Mucosa of rectum (tissue), 2 donors: ENCODE results near the gene ACTL6A.

Experiments
- H3K27ac ChIP-seq, 2 donors: one replicate each; pipeline ENCODE4 v1.7.0; 2013; ENCODE audit warnings: inconsistent platforms in 2 of 2, low read depth in 2 of 2, low read length in 2 of 2
- H3K27me3 ChIP-seq, 2 donors: one replicate each; pipeline ENCODE4 v1.7.0; 2013; ENCODE audit warnings: low read length in 2 of 2; ENCODE audit not compliant: control insufficient read depth in 2 of 2, insufficient read depth in 2 of 2
- H3K36me3 ChIP-seq, 2 donors: one replicate each; pipeline ENCODE4 v1.7.0; 2013; ENCODE audit warnings: low read length in 2 of 2; ENCODE audit not compliant: control insufficient read depth in 2 of 2, insufficient read depth in 2 of 2
- H3K4me1 ChIP-seq, 2 donors: one replicate each; pipeline ENCODE4 v1.7.0; 2013; ENCODE audit warnings: low read length in 2 of 2, mild to moderate bottlenecking in 1 of 2; ENCODE audit not compliant: control insufficient read depth in 2 of 2, insufficient read depth in 2 of 2
- H3K4me3 ChIP-seq, 2 donors: one replicate each; pipeline ENCODE4 v1.7.0; 2013; ENCODE audit warnings: low read length in 2 of 2
- H3K9ac ChIP-seq, 2 donors: one replicate each; pipeline ENCODE4 v1.7.0; 2013; ENCODE audit warnings: low read length in 2 of 2, low read depth in 1 of 2, mild to moderate bottlenecking in 1 of 2
- H3K9me3 ChIP-seq, 2 donors: one replicate each; pipeline ENCODE4 v1.7.0; 2013; ENCODE audit warnings: low read length in 2 of 2; ENCODE audit not compliant: control insufficient read depth in 2 of 2
- donor health status: healthy.
- donor health status: Normal muscosa, but diverticular disease.

Gene ACTL6A

DNA sequence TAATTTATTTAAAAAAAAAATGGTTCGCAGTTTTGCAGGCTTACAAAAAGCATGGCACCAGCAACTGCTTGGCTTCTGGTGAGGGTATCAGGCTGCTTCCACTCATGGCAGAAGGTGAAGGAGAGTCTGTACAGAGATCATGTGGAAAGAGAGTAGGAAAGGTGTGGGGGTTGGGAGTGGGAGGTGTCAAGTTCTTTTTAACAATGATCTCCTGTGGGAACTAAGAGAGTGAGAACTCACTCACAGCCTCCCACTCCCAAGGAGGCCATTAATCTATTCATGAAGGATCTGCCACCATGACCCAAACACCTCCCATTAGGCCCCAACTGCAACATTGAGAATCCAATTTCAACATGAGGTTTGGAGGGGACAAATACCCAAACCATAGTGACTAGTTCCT, 21.1 kb upstream of the ACTL6A start:
- H3K4me3 ChIP-seq = no peak overlapping the region
- no peaks in the 10 kb centered on the region for H3K4me1 ChIP-seq
- no peaks in the 10 kb centered on the region for H3K36me3 ChIP-seq
- no peaks in the 10 kb centered on the region for H3K9me3 ChIP-seq
- no peak overlapping the region for H3K27ac ChIP-seq
- H3K27me3 ChIP-seq = no peaks in the 10 kb centered on the region
- no peak overlapping the region for H3K9ac ChIP-seq

DNA sequence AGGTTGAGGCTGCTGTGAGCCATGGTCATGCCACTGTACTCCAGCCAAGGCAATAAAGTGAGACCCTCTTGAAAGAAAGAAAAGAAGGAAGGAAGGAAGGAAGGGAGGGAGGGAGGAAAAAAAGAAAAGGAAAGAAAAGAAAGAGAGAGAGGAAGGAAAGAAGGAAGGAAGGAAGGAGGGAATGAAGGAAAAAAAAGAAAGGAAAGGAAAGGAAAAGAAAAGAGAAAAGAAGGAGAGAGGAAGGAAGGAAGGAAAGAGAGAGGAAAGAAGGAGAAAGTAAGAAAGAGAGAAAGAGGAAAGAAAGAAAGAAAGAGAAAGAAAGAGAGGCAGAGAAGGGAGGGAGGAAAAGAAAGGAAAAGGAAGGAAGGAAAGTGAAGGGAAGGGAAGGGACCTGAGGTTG, 20.4 kb upstream of the ACTL6A start:
- Histone ChIP-seq H3K4me3 (no peak overlapping the region), H3K27ac (no peak overlapping the region)

DNA sequence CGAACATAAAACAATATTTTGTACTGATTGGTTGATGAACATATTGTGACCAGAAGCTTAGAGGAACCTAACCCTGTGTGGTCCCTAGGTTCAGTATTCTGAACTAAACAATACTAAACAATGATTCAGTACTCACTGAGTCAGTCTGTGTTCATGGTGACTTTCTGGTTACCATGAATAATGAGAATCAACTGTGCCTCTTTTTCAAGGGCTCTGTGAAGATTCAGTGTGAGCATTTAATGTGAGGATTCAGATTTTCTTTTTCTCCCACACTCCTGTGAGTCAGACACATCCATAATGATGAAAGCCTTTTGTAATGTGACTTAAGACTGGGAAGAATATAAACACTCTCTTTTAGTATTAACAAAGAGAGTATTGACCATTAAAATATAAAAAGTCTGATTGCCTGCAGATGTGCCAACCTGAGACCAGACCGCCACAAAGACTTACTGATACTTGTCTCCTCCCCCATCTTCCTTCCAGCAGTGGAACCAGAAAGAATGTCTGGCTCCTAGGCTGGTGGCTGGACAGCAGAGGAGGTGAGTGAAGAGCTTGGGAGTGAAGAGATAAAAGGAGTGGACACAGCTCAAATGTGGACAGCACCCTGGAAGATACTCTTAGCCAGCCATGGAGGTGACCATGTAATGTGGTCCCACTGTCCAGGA, 17.6 kb upstream of the ACTL6A start:
- H3K27ac ChIP-seq = no peak overlapping the region
- H3K36me3 ChIP-seq = no peaks in the 10 kb centered on the region
- no peak overlapping the region for H3K9ac ChIP-seq
- no peaks in the 10 kb centered on the region for H3K4me1 ChIP-seq
- no peaks in the 10 kb centered on the region for H3K27me3 ChIP-seq
- no peak overlapping the region for H3K4me3 ChIP-seq
- H3K9me3 ChIP-seq = no peaks in the 10 kb centered on the region

More for the DNA sequence above, 20.4 kb upstream of the ACTL6A start:
- Histone ChIP-seq H3K27me3 (no peaks in the 10 kb centered on the region), H3K36me3 (no peaks in the 10 kb centered on the region), H3K4me1 (no peaks in the 10 kb centered on the region), H3K9me3 (no peaks in the 10 kb centered on the region), H3K9ac (no peak overlapping the region)

DNA sequence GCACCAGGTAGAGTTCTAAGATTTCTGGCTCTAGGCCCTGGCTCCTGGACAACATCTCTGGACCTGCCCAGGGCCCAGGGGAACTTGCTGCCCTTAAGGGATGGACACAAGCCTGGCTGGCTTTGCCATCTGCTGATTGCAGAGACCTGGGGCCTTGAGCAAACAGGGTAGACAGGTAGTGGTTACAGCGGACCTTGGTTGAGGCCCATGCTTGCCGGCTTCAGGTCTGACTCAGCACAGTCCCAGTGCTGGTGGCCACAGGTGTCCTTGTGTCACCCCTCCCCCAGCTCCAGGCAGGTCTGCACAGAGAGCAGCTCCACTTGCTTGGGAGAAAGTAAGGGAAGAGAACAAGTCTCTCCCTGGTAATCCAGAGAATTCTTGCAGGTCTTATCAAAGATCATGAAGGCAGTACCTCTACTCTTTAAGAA, 15.9 kb upstream of the ACTL6A start:
- Histone ChIP-seq H3K27ac (no peak overlapping the region), H3K27me3 (no peaks in the 10 kb centered on the region), H3K9me3 (no peaks in the 10 kb centered on the region), H3K4me1 (no peaks in the 10 kb centered on the region), H3K9ac (no peak overlapping the region), H3K36me3 (no peaks in the 10 kb centered on the region), H3K4me3 (no peak overlapping the region)

DNA sequence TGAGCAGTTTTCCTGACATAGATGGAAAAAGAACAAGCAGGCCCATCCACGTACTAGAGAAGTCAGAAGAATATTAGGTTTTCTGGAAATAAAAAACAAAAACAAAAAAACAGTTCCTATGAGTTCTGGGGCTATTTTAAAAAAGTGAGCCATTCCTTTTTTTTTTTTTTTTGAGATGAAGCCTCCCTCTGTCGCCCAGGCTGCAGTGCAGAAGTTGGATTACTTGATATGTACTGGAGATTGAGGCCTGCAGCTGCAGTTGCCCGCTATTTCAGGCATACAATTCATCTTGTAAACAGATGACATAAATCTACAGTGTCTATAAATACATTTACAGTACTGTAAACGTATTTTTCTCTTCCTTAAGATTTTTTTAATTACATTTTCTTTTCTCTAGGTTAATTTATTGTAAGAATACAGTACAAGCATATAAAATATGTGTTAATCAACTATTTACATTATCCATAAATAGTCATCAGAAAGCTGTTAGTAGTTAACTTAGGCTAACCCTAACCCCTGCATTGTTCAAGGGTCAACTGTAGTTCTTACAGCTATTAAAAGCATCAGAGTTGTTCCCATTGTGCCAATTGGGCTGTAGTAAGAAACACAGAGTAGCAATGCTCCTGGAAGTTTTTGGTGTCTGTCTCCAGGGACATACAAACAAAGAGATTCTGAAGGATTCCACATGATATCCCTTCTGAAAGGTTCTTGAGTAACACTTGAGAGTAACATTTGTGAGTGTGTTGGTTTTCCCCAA, 11.2 kb upstream of the ACTL6A start:
- Histone ChIP-seq H3K4me3 (no peak overlapping the region), H3K9me3 (no peaks in the 10 kb centered on the region), H3K36me3 (no peaks in the 10 kb centered on the region), H3K9ac (no peak overlapping the region), H3K4me1 (no peaks in the 10 kb centered on the region), H3K27me3 (no peaks in the 10 kb centered on the region), H3K27ac (no peak overlapping the region)

DNA sequence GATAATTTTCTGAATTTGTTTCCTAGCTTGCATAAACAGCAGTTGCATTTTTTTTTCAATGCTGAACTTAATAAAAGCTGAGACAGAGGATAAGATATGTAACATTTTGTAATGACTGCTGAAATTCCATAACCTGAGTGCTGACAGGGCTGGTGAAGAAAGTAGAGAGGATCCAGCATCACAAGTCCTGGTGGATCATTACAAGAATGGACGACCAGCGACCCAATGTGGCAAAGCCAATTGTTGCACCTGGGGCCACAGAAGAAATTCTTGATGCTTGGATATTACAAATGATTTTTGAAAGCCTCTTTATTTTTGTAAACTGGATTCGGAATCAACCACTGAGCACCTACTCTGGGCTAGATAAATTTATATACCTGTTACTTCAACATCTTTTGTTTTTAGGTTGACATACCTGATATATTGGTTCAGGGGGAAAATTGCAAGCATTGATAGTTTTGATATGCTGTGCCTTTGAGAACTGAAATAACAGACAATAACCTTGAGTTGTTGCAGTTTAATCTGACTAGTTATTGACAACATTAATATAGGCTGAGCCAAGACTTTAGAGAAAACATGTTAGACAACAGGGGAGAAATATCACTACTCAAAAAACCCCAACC, 3.9 kb upstream of the ACTL6A start:
- Histone ChIP-seq H3K4me1 (peaks cover 1 to 3% of the 10 kb centered on the region in 2 donors), H3K4me3 (no peak overlapping the region)

DNA sequence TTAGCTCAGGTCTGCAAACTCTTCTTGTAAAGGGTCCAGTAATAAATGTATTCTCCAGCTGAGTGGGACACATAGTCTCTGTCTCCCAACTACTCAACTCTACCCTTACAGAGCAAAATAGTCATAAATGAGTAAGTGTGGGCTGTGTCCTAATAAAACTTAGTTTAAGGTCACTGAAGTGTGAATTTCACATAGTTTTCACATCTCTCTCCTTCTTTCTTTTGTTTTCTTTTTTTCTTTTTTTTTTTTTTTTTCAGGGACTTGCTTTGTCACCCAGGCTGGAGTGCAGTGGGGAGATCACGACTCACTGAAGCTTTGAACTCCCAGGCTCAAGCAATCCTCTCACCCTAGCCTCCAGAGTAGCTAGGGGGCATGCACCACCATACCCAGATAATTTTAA, 1.9 kb upstream of the ACTL6A start:
- H3K36me3 ChIP-seq = no peaks in the 10 kb centered on the region
- peaks cover 4 to 8% of the 10 kb centered on the region in 2 donors for H3K4me1 ChIP-seq
- H3K9ac ChIP-seq = no peak overlapping the region
- H3K27me3 ChIP-seq = no peaks in the 10 kb centered on the region
- H3K27ac ChIP-seq = no peak overlapping the region
- no peak overlapping the region for H3K4me3 ChIP-seq
- H3K9me3 ChIP-seq = no peaks in the 10 kb centered on the region

More for the DNA sequence above, 3.9 kb upstream of the ACTL6A start:
- Histone ChIP-seq H3K36me3 (no peaks in the 10 kb centered on the region), H3K9ac (no peak overlapping the region), H3K27ac (no peak overlapping the region), H3K9me3 (no peaks in the 10 kb centered on the region), H3K27me3 (no peaks in the 10 kb centered on the region)

DNA sequence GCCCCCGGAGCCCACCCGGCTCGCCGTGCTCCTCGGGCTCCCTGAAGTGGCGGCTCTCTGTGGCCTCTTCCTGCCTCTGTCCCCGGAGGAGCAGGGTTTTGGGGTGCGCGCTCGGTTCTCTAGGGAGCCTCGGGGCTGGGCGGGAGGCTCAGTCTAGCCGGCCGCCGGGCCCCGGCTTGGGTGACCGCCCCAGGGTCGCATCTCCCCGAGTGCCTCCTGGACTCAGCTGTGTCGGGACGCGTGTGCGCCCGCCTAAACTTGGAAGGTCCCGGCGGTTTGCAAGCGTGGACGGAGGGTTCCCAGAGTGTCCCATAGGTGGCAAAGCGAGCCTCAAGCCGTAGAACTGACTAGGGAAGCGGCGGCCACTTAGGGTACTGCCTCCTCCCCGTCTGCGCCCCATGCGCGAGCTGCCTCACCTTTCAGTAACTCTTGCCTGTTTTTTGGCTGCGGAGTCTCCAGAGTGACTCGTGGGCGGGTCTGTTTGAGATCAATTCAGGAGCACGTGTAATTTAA, 601 bp downstream of the ACTL6A start:
- H3K4me1 ChIP-seq = peaks cover 4 to 8% of the 10 kb centered on the region in 2 donors
- H3K9me3 ChIP-seq = no peaks in the 10 kb centered on the region
- H3K27ac ChIP-seq = peak overlapping the region; percentile 77 to 86
- peak overlapping the region; percentile 91 to 97 for H3K4me3 ChIP-seq
- H3K9ac ChIP-seq = peak overlapping the region; percentile 78 to 79
- no peaks in the 10 kb centered on the region for H3K36me3 ChIP-seq
- no peaks in the 10 kb centered on the region for H3K27me3 ChIP-seq

DNA sequence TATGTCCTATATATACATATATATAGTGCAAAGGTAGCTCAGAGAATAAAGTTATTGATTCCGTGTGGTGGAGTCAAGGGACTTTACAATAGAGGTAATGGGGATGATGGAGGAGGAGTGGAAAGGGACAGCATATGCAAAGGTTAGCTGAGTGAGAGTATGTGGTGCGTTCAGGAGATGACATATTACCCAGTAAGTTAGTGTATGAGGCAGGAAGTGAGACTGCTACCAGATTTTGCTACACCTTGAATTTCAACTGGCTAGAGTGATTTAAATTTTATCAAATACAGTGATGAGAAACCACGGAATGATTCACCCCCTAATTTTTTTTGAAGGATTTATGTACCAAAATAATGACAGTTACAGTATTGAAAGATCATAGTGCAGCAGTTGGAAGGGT, 2.8 kb downstream of the ACTL6A start:
- no peak overlapping the region for H3K27ac ChIP-seq
- no peak overlapping the region for H3K9ac ChIP-seq
- H3K36me3 ChIP-seq = peaks cover 3 to 6% of the 10 kb centered on the region in 2 donors
- peaks cover 4 to 8% of the 10 kb centered on the region in 2 donors for H3K4me1 ChIP-seq
- no peaks in the 10 kb centered on the region for H3K27me3 ChIP-seq
- no peak overlapping the region for H3K4me3 ChIP-seq
- no peaks in the 10 kb centered on the region for H3K9me3 ChIP-seq

DNA sequence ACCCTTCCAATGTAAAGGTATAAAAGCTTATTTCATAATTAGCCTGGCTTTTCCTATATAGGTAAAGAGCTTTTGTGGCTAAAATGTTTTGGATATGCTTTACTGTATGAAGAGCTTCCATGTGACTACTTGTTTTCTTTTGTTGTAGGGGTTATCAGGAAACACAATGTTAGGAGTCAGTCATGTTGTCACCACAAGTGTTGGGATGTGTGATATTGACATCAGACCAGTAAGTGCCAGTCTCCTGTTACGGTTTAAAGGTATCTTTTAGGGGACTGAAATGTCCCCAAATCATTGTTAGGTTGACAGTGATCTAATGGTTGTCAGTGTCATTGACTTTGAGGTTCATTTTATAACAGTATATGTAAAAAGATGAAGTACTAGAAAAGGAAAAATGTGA, 18.3 kb downstream of the ACTL6A start:
- Histone ChIP-seq H3K9ac (no peak overlapping the region), H3K27me3 (no peaks in the 10 kb centered on the region), H3K4me1 (no peaks in the 10 kb centered on the region), H3K4me3 (no peak overlapping the region), H3K36me3 (peaks cover 35 to 43% of the 10 kb centered on the region in 2 donors), H3K27ac (no peak overlapping the region), H3K9me3 (no peaks in the 10 kb centered on the region)
